GM21529 (cell line): ENCODE measurements around the gene KNCN.

ENCODE experiments used
- ATAC-seq: cut with Tn5 transposase; IDR thresholded peaks from one replicate; pipeline ENCODE4 v1.9.1; 2021; ENCODE audit not compliant: unreplicated experiment

KNCN gene

GRCh38 chr1:46551597-46552095 is at the start of gene KNCN:
Gene KNCN, minus strand, starts transcription at chr1:46551647. Its CDS starts 432 bp downstream, at chr1:46551215.
- ATAC-seq = no peak

- ATAC-seq = no peak
These were observed 47.9 kb upstream of the KNCN start for GRCh38 chr1:46599059-46599970.

- ATAC-seq = no peak
These were observed 45.4 kb upstream of the KNCN start for GRCh38 chr1:46596846-46597245.

GRCh38 chr1:46596036-46596435 is 44.6 kb upstream of the KNCN start:
- ATAC-seq = no peak

GRCh38 chr1:46595127-46595526 is 43.7 kb upstream of the KNCN start:
- no peak for ATAC-seq

- no peak for ATAC-seq
These were observed 42.6 kb upstream of the KNCN start for GRCh38 chr1:46594063-46594462.

GRCh38 chr1:46592823-46593222 is 41.4 kb upstream of the KNCN start:
- ATAC-seq = no peak

- no peak for ATAC-seq
These were observed 38.1 kb upstream of the KNCN start for GRCh38 chr1:46589529-46589928.

GRCh38 chr1:46587069-46587468 is 35.6 kb upstream of the KNCN start:
- ATAC-seq = no peak

- no peak for ATAC-seq
These were observed 34.0 kb upstream of the KNCN start for GRCh38 chr1:46585312-46585938.

GRCh38 chr1:46583494-46583893 is 32.0 kb upstream of the KNCN start:
- no peak for ATAC-seq

- ATAC-seq = no peak
These were observed 31.5 kb upstream of the KNCN start for GRCh38 chr1:46582972-46583371.

GRCh38 chr1:46581681-46582455 is 30.4 kb upstream of the KNCN start:
- no peak for ATAC-seq

GRCh38 chr1:46580140-46580903 is 28.9 kb upstream of the KNCN start:
- ATAC-seq = no peak

- no peak for ATAC-seq
These were observed 26.2 kb upstream of the KNCN start for GRCh38 chr1:46577671-46578070.

GRCh38 chr1:46576596-46576995 is 25.1 kb upstream of the KNCN start:
- ATAC-seq = no peak

GRCh38 chr1:46575778-46576177 is 24.3 kb upstream of the KNCN start:
- ATAC-seq = no peak

- no peak for ATAC-seq
These were observed 23.9 kb upstream of the KNCN start for GRCh38 chr1:46575300-46575699.

GRCh38 chr1:46571691-46572225 is 20.3 kb upstream of the KNCN start:
- no peak for ATAC-seq
